B cell (primary cell): Measurements from ENCODE around the gene SEZ6L.

Source experiments
- EZH2 ChIP-seq: IDR thresholded peaks from 2 replicates; pipeline ENCODE4 v1.6.1; 2012; ENCODE audit warnings: borderline replicate concordance, low read depth, mild to moderate bottlenecking, moderate library complexity, low read length; ENCODE audit not compliant: insufficient read depth, poor library complexity, severe bottlenecking
- TF ChIP-seq, protein P1 (sequence below): fragments of 200-600 bp; IDR thresholded peaks from one replicate; pipeline ENCODE4 v1.8.0; 2022; ENCODE audit warnings: antibody characterized with exemption, mild to moderate bottlenecking

DNA sequence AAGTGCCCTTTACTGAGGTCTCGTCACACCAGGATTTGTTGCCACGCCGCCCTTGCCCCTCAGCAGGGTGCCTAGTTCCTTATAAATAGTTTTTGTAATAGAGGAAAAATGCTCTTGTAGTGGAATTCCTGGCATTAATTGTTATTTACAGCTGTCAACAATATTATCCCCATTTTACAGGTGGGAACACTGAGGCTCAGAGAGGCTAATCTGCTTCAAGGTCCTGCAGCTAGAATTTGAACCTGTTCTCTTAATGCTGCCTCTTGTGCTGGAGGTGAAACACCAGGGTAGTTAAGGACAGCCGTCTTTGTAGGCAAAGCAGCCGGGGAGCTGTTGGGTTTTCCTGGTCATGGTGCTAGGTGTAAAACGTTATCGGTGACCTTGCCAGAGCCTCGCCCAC is 159.0 kb downstream of the SEZ6L start:
- TF ChIP-seq, protein P1, sequence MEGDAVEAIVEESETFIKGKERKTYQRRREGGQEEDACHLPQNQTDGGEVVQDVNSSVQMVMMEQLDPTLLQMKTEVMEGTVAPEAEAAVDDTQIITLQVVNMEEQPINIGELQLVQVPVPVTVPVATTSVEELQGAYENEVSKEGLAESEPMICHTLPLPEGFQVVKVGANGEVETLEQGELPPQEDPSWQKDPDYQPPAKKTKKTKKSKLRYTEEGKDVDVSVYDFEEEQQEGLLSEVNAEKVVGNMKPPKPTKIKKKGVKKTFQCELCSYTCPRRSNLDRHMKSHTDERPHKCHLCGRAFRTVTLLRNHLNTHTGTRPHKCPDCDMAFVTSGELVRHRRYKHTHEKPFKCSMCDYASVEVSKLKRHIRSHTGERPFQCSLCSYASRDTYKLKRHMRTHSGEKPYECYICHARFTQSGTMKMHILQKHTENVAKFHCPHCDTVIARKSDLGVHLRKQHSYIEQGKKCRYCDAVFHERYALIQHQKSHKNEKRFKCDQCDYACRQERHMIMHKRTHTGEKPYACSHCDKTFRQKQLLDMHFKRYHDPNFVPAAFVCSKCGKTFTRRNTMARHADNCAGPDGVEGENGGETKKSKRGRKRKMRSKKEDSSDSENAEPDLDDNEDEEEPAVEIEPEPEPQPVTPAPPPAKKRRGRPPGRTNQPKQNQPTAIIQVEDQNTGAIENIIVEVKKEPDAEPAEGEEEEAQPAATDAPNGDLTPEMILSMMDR: no peak
- no peak for TF ChIP-seq EZH2
